Measurements from ENCODE around the gene CDH23.

- TF ChIP-seq CTCF (IDR thresholded peaks at IDR 0.05), result no peak
- no peak for TF ChIP-seq ZFX (IDR thresholded peaks at IDR 0.05; ENCODE audit: borderline replicate concordance)
Observed at GRCh38 chr10:71347587-71348395, 48.9 kb upstream of the CDH23 start.

Measured in 22Rv1 (cell line).